ENCODE data around the gene TESK2. TPM values are rescaled to one million over a fixed set of nuclear protein-coding genes. Genes with fewer than 3 reads are reported as not detected.

TESK2 gene
- total RNA-seq, 1 experiment from 2014 or later: 13.8 TPM

DNA sequence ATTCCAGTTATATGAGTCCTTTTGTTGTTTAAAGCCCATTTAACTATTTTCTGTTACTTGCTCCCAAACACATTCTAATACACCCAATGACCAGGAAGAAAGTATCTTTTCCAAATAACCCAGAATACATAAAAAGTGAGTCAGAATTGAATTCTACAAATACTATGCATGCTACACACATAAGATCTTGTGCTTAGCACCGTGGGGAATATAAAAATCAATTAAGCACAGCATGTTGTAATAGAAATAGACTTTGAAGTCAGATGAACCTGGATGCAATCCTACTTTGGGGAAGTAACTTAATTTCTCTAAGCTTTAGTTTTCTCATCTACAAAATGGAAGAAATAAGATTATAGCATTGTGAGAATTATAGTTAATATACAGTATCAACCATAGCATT is 110.2 kb downstream of the TESK2 start:
- ChIA-PET POLR2A (ENCODE audit: unreplicated experiment) (no interaction called here), CTCF (no interaction called here)
- H2AFZ ChIP-seq: no peak overlapping the region
- no peak for TF ChIP-seq EZH2 (IDR thresholded peaks at IDR 0.05; ENCODE audit: low read depth)
- TF ChIP-seq, protein P1, sequence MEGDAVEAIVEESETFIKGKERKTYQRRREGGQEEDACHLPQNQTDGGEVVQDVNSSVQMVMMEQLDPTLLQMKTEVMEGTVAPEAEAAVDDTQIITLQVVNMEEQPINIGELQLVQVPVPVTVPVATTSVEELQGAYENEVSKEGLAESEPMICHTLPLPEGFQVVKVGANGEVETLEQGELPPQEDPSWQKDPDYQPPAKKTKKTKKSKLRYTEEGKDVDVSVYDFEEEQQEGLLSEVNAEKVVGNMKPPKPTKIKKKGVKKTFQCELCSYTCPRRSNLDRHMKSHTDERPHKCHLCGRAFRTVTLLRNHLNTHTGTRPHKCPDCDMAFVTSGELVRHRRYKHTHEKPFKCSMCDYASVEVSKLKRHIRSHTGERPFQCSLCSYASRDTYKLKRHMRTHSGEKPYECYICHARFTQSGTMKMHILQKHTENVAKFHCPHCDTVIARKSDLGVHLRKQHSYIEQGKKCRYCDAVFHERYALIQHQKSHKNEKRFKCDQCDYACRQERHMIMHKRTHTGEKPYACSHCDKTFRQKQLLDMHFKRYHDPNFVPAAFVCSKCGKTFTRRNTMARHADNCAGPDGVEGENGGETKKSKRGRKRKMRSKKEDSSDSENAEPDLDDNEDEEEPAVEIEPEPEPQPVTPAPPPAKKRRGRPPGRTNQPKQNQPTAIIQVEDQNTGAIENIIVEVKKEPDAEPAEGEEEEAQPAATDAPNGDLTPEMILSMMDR (conservative IDR thresholded peaks at IDR 0.05): no peak
- no peaks in the 10 kb centered on the region for H3K36me3 ChIP-seq (ENCODE audit: low read depth)
- H3K4me1 ChIP-seq (replicated peaks; ENCODE audit: insufficient read depth): no peaks in the 10 kb centered on the region
- no peak overlapping the region for H3K27ac ChIP-seq
- no peaks in the 10 kb centered on the region for H4K20me1 ChIP-seq (ENCODE audit: insufficient read depth)
- H3K9me3 ChIP-seq (ENCODE audit: insufficient read depth, low read depth): no peaks in the 10 kb centered on the region
- no peak for DNase-seq
- H3K27me3 ChIP-seq (ENCODE audit: insufficient read depth, low read depth): no peaks in the 10 kb centered on the region
- no peak overlapping the region for H3K4me3 ChIP-seq
- H3K9me2 ChIP-seq (ENCODE audit: insufficient read depth): no peaks in the 10 kb centered on the region
- H3K79me2 ChIP-seq (ENCODE audit: low read depth): no peaks in the 10 kb centered on the region
- BruUV-seq (replicated peaks): no TSS peak
- intact Hi-C loops (cut with micrococcal nuclease; ENCODE audit: unreplicated experiment): no loop called here
- no peaks in the 10 kb centered on the region for H3F3A ChIP-seq (ENCODE audit: insufficient read depth, low read depth)
- no peak overlapping the region for H3K4me2 ChIP-seq

DNA sequence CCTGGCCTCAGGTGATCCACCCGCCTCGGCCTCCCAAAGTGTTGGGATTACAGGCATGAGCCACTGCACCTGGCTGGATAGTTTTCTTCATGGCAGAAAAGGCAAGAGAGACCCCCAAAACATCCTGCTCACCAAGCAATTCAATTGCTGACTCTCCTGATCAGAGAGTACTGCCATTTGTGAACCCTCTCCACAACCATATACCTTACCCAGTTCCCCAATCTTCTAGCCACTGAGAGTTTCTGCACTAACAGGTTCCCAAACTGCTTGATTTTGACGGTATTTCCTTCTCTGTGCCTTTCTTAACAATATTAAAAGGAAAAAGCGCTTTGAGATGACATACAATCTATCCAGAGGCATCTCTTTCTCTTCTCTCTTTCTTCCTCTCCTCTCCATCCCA is 110.8 kb downstream of the TESK2 start:
- Histone ChIP-seq H2AFZ (no peak overlapping the region), H3K4me3 (no peak overlapping the region), H3K9me3 (ENCODE audit: insufficient read depth, low read depth) (no peaks in the 10 kb centered on the region), H4K20me1 (ENCODE audit: insufficient read depth) (no peaks in the 10 kb centered on the region), H3K36me3 (ENCODE audit: low read depth) (no peaks in the 10 kb centered on the region), H3K9me2 (ENCODE audit: insufficient read depth) (no peaks in the 10 kb centered on the region), H3K4me1 (replicated peaks; ENCODE audit: insufficient read depth) (no peaks in the 10 kb centered on the region), H3K79me2 (ENCODE audit: low read depth) (no peaks in the 10 kb centered on the region), H3K4me2 (no peak overlapping the region), H3F3A (ENCODE audit: insufficient read depth, low read depth) (no peaks in the 10 kb centered on the region), H3K27ac (no peak overlapping the region), H3K27me3 (ENCODE audit: insufficient read depth, low read depth) (no peaks in the 10 kb centered on the region)
- DNase-seq: no peak
- no TSS peak for BruUV-seq (replicated peaks)
- intact Hi-C loops (cut with micrococcal nuclease; ENCODE audit: unreplicated experiment): no loop called here
- ChIA-PET CTCF (no interaction called here), POLR2A (ENCODE audit: unreplicated experiment) (no interaction called here)
- TF ChIP-seq, protein P1 (conservative IDR thresholded peaks at IDR 0.05): no peak
- TF ChIP-seq EZH2 (IDR thresholded peaks at IDR 0.05; ENCODE audit: low read depth): no peak

DNA sequence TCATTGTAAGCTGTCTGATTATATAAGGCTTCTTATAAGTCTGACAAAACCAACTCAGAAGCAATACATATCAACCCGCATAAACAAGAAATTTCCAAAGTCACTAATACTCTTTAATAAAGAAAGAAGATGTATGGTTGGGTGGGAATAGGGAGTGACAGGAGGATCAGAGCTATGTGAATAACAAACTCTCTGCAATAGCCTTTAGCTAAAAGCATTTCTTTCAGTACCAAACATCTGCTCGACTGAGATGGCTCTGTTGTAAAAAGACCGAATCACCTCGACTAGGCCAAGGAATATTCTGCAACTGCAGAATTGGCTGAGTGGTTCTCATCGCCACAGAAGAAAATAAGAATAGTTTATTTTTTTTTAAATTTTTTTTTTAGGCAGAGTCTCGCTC is 111.4 kb downstream of the TESK2 start:
- DNase-seq: no peak
- BruUV-seq (replicated peaks): no TSS peak
- ChIA-PET POLR2A (ENCODE audit: unreplicated experiment) (no interaction called here), CTCF (interaction anchor here (0.6 kb wide), 1 partner anchor 77 kb away, joined by 3 read pairs; no protein-coding TSS in a partner anchor)
- no peak overlapping the region for H3K4me2 ChIP-seq
- H3K9me2 ChIP-seq (ENCODE audit: insufficient read depth): no peaks in the 10 kb centered on the region
- H3K36me3 ChIP-seq (ENCODE audit: low read depth): no peaks in the 10 kb centered on the region
- H3K27ac ChIP-seq: no peak overlapping the region
- H3K27me3 ChIP-seq (ENCODE audit: insufficient read depth, low read depth): no peaks in the 10 kb centered on the region
- H3K4me1 ChIP-seq (replicated peaks; ENCODE audit: insufficient read depth): no peaks in the 10 kb centered on the region
- H3K4me3 ChIP-seq: no peak overlapping the region
- H3K9me3 ChIP-seq (ENCODE audit: insufficient read depth, low read depth): no peaks in the 10 kb centered on the region
- no peaks in the 10 kb centered on the region for H4K20me1 ChIP-seq (ENCODE audit: insufficient read depth)
- H3F3A ChIP-seq (ENCODE audit: insufficient read depth, low read depth): no peaks in the 10 kb centered on the region
- H2AFZ ChIP-seq: no peak overlapping the region
- intact Hi-C loops (cut with micrococcal nuclease; ENCODE audit: unreplicated experiment): no loop called here
- no peaks in the 10 kb centered on the region for H3K79me2 ChIP-seq (ENCODE audit: low read depth)
- TF ChIP-seq, protein P1 (conservative IDR thresholded peaks at IDR 0.05): no peak
- TF ChIP-seq EZH2 (IDR thresholded peaks at IDR 0.05; ENCODE audit: low read depth): no peak

Data from PC-9 (cell line).